Endometrial microvascular endothelial cells (primary cell): Measurements from ENCODE around the gene RDX. TPM values are rescaled to one million over a fixed set of nuclear protein-coding genes. Genes with fewer than 3 reads are reported as not detected.

Source experiments
- in situ Hi-C: cut with HindIII; loops from 2 replicates; pipeline ENCODE4 v1.10.0; 2017; ENCODE audit warnings: low sequenced_read_pairs, low pct_unique_long_range_greater_than_20kb; ENCODE audit errors: inconsistent ontology term
- total RNA-seq: library from RNA; depleted of rRNA; stranded (reverse); fragments of >200 nt; gene quantifications from one replicate; pipeline ENCODE4 v1.2.3, GENCODE V29; 2015; ENCODE audit errors: inconsistent ontology term

The RDX gene
- total RNA-seq, 1 donor from 2014 or later, result 63.9 TPM

- in situ Hi-C loops, result no loop called here
Measured at GRCh38 chr11:110158317-110159200, 137.9 kb downstream of the RDX start.

GRCh38 chr11:110156503-110156902, 139.9 kb downstream of the RDX start:
- in situ Hi-C loops, result no loop called here

- in situ Hi-C loops, result no loop called here
Measured at GRCh38 chr11:110153474-110153873, 142.9 kb downstream of the RDX start.

GRCh38 chr11:110152199-110152598, 144.2 kb downstream of the RDX start:
- in situ Hi-C loops, result no loop called here

- in situ Hi-C loops, result no loop called here
Measured at GRCh38 chr11:110148775-110149744, 147.4 kb downstream of the RDX start.

GRCh38 chr11:110147962-110148709, 148.3 kb downstream of the RDX start:
- in situ Hi-C loops, result no loop called here

GRCh38 chr11:110141812-110142211, 154.6 kb downstream of the RDX start:
- in situ Hi-C loops, result no loop called here

GRCh38 chr11:110134110-110134509, 162.3 kb downstream of the RDX start:
- in situ Hi-C loops, result no loop called here

- in situ Hi-C loops, result no loop called here
Measured at GRCh38 chr11:110133160-110133559, 163.3 kb downstream of the RDX start.

GRCh38 chr11:110131386-110132123, 164.9 kb downstream of the RDX start:
- in situ Hi-C loops, result no loop called here

- in situ Hi-C loops, result no loop called here
Measured at GRCh38 chr11:110130642-110131238, 165.7 kb downstream of the RDX start.

GRCh38 chr11:110128161-110128560, 168.3 kb downstream of the RDX start:
- in situ Hi-C loops, result no loop called here

- in situ Hi-C loops, result no loop called here
Measured at GRCh38 chr11:110126936-110127335, 169.5 kb downstream of the RDX start.

- in situ Hi-C loops, result no loop called here
Measured at GRCh38 chr11:110125632-110126031, 170.8 kb downstream of the RDX start.
